Activated CD4-positive, alpha-beta T cell treated with anti-CD3 and anti-CD28 coated beads, Interleukin-2, amount 50 U/mL, for 48 hours (primary cell): ENCODE results near the gene BCKDHA.
"Not testable (repeated sequence)": the region's sequence is repeated elsewhere in the genome, so short reads cannot be mapped to it uniquely, and the experiment has no call there.

Source experiments
- DNase-seq, 2 experiments: peaks; one replicate each; pipeline ENCODE4 v3.0.0-alpha.2; 2020

BCKDHA gene

GRCh38 chr19:41407271-41407670 lies 9.7 kb downstream of the BCKDHA start:
- no peak for DNase-seq

- DNase-seq = no peak
Measured at GRCh38 chr19:41408256-41408655, 10.6 kb downstream of the BCKDHA start.

GRCh38 chr19:41408846-41409245 lies 11.2 kb downstream of the BCKDHA start:
- DNase-seq = not testable (repeated sequence)

GRCh38 chr19:41409288-41409687 lies 11.7 kb downstream of the BCKDHA start:
- no peak for DNase-seq

- no peak for DNase-seq
Measured at GRCh38 chr19:41410336-41411054, 12.9 kb downstream of the BCKDHA start.

GRCh38 chr19:41411100-41411967 lies 13.7 kb downstream of the BCKDHA start:
- no peak for DNase-seq

- no peak for DNase-seq
Measured at GRCh38 chr19:41411968-41412265, 14.3 kb downstream of the BCKDHA start.

DNA sequence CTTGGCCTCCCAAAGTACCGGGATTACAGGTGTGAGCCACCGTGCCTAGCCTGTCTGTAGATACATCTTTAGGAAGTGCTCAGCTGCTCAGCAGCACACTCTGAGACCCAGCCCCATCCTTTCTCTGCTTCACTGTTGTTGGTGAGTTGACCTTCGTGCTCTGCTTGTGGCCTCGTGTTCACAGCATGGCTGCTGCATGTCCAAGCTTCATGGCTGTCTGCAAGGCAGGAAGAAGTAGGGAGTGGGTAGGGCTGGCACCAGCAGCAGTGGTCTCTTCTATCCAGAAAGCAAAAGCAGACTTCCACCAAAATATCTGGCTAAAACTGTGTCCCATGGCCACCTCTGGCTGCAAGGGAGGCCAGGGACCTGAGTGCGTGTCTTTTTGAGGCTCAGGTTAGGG lies 15.3 kb downstream of the BCKDHA start:
- DNase-seq = no peak

DNA sequence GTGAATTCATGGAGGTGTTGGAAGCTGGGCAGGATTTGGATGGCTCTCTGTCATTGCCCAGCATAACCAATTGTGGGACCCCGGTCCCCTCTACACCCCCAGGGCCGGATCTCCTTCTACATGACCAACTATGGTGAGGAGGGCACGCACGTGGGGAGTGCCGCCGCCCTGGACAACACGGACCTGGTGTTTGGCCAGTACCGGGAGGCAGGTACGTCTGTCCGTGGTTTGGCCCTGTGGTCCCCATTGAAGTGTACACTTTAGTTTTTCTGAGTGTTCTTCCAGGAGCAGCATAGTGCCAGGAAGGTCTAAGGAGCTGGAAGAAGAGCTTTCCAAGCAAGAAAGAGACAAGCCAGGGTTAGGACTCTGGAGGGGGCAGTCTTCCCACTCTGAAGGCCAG lies 16.3 kb downstream of the BCKDHA start:
- no peak for DNase-seq

- no peak for DNase-seq
Measured at GRCh38 chr19:41414461-41414860, 16.8 kb downstream of the BCKDHA start.

DNA sequence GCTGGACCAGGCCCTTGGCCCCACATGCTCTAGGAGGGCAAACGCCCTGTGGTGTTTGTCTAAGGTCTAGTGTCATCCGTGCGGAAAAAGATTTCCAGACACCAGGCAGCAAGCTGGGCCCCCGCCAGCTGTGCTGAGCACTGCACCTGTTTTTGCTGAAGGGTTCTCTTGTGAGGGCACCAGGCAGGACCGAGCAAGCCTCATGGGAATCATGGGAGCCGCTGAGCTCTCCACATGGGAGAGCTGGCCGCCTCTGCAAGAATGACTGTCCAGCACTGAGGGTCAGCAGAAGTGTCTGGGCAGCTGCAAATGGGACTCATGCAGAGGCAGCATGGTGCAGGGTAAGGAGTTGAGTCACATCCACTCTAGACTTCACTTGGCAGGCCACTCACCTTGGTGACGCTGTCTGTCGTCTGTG lies 17.5 kb downstream of the BCKDHA start:
- DNase-seq = no peak

DNA sequence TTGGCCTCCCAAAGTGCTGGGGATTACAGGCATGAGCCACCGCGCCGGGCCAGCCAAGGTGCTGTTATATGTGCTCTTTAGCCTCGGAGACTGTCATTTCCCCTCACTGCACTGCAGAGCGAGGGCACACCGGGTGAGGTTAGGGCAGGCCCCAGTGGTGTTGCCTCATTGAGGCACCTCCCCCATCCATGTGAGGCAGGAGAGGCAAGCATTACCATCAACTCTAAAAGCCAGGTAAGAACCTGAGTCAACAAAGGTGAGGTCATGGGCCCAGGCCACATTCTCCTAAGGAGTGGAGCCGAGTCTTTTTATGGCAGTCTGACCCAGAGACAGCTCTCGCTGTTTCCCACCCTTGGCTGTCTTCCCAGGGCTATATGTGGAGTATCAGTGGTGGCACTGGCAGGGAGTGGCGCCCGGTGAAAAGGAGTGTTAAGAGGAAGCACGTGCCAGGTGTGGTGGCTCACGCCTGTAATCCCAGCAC lies 18.6 kb downstream of the BCKDHA start:
- no peak for DNase-seq

- DNase-seq = no peak
Measured at GRCh38 chr19:41420101-41420880, 22.7 kb downstream of the BCKDHA start.

DNA sequence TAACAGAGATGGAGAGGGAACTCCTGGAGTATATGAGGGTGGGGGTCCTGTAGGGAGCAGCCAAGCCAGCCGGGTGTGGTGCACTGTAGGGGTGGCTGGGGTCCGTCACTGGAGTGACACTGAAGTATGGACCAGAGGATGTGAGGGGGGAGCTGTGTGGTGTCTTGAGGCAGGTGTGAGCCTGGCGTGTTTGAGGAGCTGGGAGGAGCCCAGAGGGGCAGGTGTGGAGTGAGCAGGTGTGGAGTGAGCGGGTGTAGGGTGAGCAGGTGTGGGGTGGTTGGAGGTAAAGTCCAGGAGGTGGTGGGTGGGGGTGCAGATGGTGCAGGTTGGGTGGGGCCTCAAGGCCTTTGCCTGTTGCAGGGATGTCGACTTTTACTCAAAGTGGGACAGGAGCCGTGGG lies 23.7 kb downstream of the BCKDHA start:
- no peak for DNase-seq

- DNase-seq = no peak
Measured at GRCh38 chr19:41421973-41422372, 24.4 kb downstream of the BCKDHA start.

- DNase-seq = no peak
Measured at GRCh38 chr19:41422456-41422855, 24.8 kb downstream of the BCKDHA start.

GRCh38 chr19:41422955-41423354 lies 25.3 kb downstream of the BCKDHA start:
- DNase-seq = no peak

- no peak for DNase-seq
Measured at GRCh38 chr19:41424335-41425173, 26.9 kb downstream of the BCKDHA start.

GRCh38 chr19:41425174-41426115 lies 27.8 kb downstream of the BCKDHA start:
- DNase-seq = no peak

GRCh38 chr19:41426116-41426841 lies 28.7 kb downstream of the BCKDHA start:
- no peak for DNase-seq
